Measurements from ENCODE around the gene TMEM240. TPM values are rescaled to one million over a fixed set of nuclear protein-coding genes. Genes with fewer than 3 reads are reported as not detected.

TMEM240 gene
- total and polyA plus RNA-seq, 2 of the 8 experiments (the other 6 are each of a cell fraction or from before 2014, with no cell fraction given): 3.6 to 5.7 TPM

GRCh38 chr1:1489231-1489630 is 51.2 kb downstream of the TMEM240 start:
- H2AK5ac ChIP-seq (ENCODE audit: low read depth, low read length): no peak overlapping the region
- no peaks in the 10 kb centered on the region; the same call in 1 of the 2 replicates for H3K79me1 ChIP-seq (ENCODE audit: low read depth, low read length)
- no peak for TF ChIP-seq TAF1 (IDR thresholded peaks at IDR 0.05; ENCODE audit: low read depth, low read length)
- TF ChIP-seq MAFK (IDR thresholded peaks at IDR 0.05; ENCODE audit: low read depth, low read length): no peak
- no peak for TF ChIP-seq CHD1 (IDR thresholded peaks at IDR 0.05; ENCODE audit: low read depth, low read length)
- TF ChIP-seq SIX5 (IDR thresholded peaks at IDR 0.05; ENCODE audit: low read depth, low read length): no peak
- no peak for TF ChIP-seq TBP (IDR thresholded peaks at IDR 0.05; ENCODE audit: low read depth, low read length)
- TF ChIP-seq E2F6 (IDR thresholded peaks at IDR 0.05): no peak
- TF ChIP-seq CHD2 (IDR thresholded peaks at IDR 0.05; ENCODE audit: low read length): no peak
- no peak for TF ChIP-seq KDM1A (IDR thresholded peaks at IDR 0.05; ENCODE audit: borderline replicate concordance, low read length)
- TF ChIP-seq GTF2F1 (IDR thresholded peaks at IDR 0.05; ENCODE audit: borderline replicate concordance, low read depth, low read length): no peak
- TF ChIP-seq SUZ12 (IDR thresholded peaks at IDR 0.05; ENCODE audit: low read length): no peak
- TF ChIP-seq NRF1 (IDR thresholded peaks at IDR 0.05; ENCODE audit: low read depth, low read length): no peak
- no peak for TF ChIP-seq POLR2AphosphoS5 (IDR thresholded peaks at IDR 0.05; ENCODE audit: low read depth, low read length)
- no peak for TF ChIP-seq BACH1 (IDR thresholded peaks at IDR 0.05; ENCODE audit: low read length)
- no peak for TF ChIP-seq TAF7 (optimal IDR thresholded peaks at IDR 0.05; ENCODE audit: borderline replicate concordance, low read depth, low read length)
- H2BK20ac ChIP-seq (ENCODE audit: low read length): no peak overlapping the region
- H4K8ac ChIP-seq (ENCODE audit: extremely low read depth, insufficient read depth, low read length): no peak overlapping the region
- no peak overlapping the region for H3K4me2 ChIP-seq (ENCODE audit: insufficient read depth in 1 of 2, low read depth in 2 of 2, low read length in 2 of 2)
- no peak overlapping the region for H2BK120ac ChIP-seq (replicated peaks; ENCODE audit: low read depth, low read length)
- H4K20me1 ChIP-seq (replicated peaks in 1 of 2; ENCODE audit: control insufficient read depth in 1 of 2, insufficient read depth in 2 of 2, low read length in 2 of 2): peaks cover 0 to 1% of the 10 kb centered on the region in 2 experiments
- FAIRE-seq: no peak
- H3K36me3 ChIP-seq (ENCODE audit: control insufficient read depth in 2 of 4, insufficient read depth in 4 of 4, low read length in 3 of 4): peaks cover 6 to 55% (median 31%) of the 10 kb centered on the region in 4 experiments; a peak in 7 of 8 replicates
- ChIA-PET CTCF (ENCODE audit: partially characterized antibody) (interaction anchor here (2.4 kb wide), 1 partner anchor 15 kb away, joined by 9 read pairs; no protein-coding TSS in a partner anchor), POLR2A (ENCODE audit: partially characterized antibody) (no interaction called here)
- no peaks in the 10 kb centered on the region for H3K23me2 ChIP-seq (ENCODE audit: low read depth, low read length)
- H4K5ac ChIP-seq (ENCODE audit: insufficient read length, low read depth, low read length): no peak overlapping the region
- H3K79me2 ChIP-seq (ENCODE audit: control insufficient read depth in 1 of 2, insufficient read depth in 2 of 2, low read length in 2 of 2): no peaks in the 10 kb centered on the region
- no peaks in the 10 kb centered on the region; a peak in 1 of 4 replicates for H3K9me3 ChIP-seq (ENCODE audit: insufficient read depth in 2 of 2, low read depth in 1 of 2, low read length in 1 of 2)
- no peak for DNase-seq (ENCODE audit: low read depth in 1 of 2, low spot score in 2 of 2)
- no peak overlapping the region for H3K27ac ChIP-seq (ENCODE audit: low read depth, low read length)
- H3K4me1 ChIP-seq (replicated peaks in 1 of 4; ENCODE audit: control insufficient read depth in 3 of 4, insufficient read depth in 4 of 4, low read length in 3 of 4): no peaks in the 10 kb centered on the region
- H3K56ac ChIP-seq (replicated peaks; ENCODE audit: insufficient read length, low read depth, low read length): no peak overlapping the region
- H3K4ac ChIP-seq (replicated peaks; ENCODE audit: insufficient read length, low read depth, low read length): no peak overlapping the region
- H2BK15ac ChIP-seq (ENCODE audit: low read length): no peak overlapping the region
- H3K9ac ChIP-seq (replicated peaks in 1 of 4; ENCODE audit: extremely low read depth in 1 of 4, low read depth in 3 of 4, low read length in 3 of 4): no peak overlapping the region
- no peak overlapping the region for H3K23ac ChIP-seq (ENCODE audit: insufficient read length)
- H3K4me3 ChIP-seq (ENCODE audit: extremely low read depth in 1 of 4, insufficient read depth in 2 of 4, low read depth in 3 of 4, low read length in 4 of 4): no peak overlapping the region
- 89% methylated on average over 15 of the region's 16 CpGs; no CpG with 5 or more reads in 1 of the 2 experiments for WGBS, 2 experiments (ENCODE audit: extremely low coverage in 1 of 2, insufficient coverage in 1 of 2, insufficient read length in 1 of 2, insufficient replicate concordance in 2 of 2, low coverage in 1 of 2, low lambda C conversion rate in 2 of 2, missing lambda C conversion rate in 1 of 2)
- H2AFZ ChIP-seq (ENCODE audit: low read length): no peak overlapping the region
- H2BK5ac ChIP-seq (ENCODE audit: low read depth, low read length): no peak overlapping the region
- H3K27me3 ChIP-seq (replicated peaks in 1 of 4; ENCODE audit: control insufficient read depth in 3 of 4, extremely low read depth in 1 of 4, insufficient read depth in 3 of 4, low read length in 3 of 4): no peaks in the 10 kb centered on the region
- no peak overlapping the region for H3K14ac ChIP-seq (ENCODE audit: insufficient read length)
- no peak overlapping the region for H4K91ac ChIP-seq (replicated peaks; ENCODE audit: insufficient read length, low read length)
- H2BK12ac ChIP-seq (ENCODE audit: low read depth, low read length): no peak overlapping the region
- no peak overlapping the region for H3K18ac ChIP-seq (ENCODE audit: extremely low read depth, low read length)
